HUES48 (cell line): ENCODE results near the gene TP53I13.

Experiments used
- H3K27ac ChIP-seq: one replicate; pipeline ENCODE4 v1.7.0; 2013; ENCODE audit warnings: low read depth, low read length, inconsistent platforms
- H3K27me3 ChIP-seq: 2 replicates; pipeline ENCODE4 v1.6.1; 2013; ENCODE audit warnings: mild to moderate bottlenecking, low read length; ENCODE audit not compliant: control insufficient read depth, insufficient read depth
- H3K36me3 ChIP-seq: 2 replicates; pipeline ENCODE4 v1.6.1; 2013; ENCODE audit warnings: low read length; ENCODE audit not compliant: control insufficient read depth, insufficient read depth
- H3K4me1 ChIP-seq: 2 replicates; pipeline ENCODE4 v1.6.1; 2013; ENCODE audit warnings: mild to moderate bottlenecking, low read length; ENCODE audit not compliant: control insufficient read depth, insufficient read depth
- H3K4me3 ChIP-seq: 2 replicates; pipeline ENCODE4 v1.5.1; 2013; ENCODE audit warnings: mild to moderate bottlenecking, low read depth, low read length
- H3K9ac ChIP-seq: 2 replicates; pipeline ENCODE4 v1.6.1; 2013; ENCODE audit warnings: mild to moderate bottlenecking, low read depth, low read length, moderate library complexity
- H3K9me3 ChIP-seq: 2 replicates; pipeline ENCODE4 v1.6.1; 2013; ENCODE audit warnings: low read length; ENCODE audit not compliant: control insufficient read depth, insufficient read depth

TP53I13 gene, protein sequence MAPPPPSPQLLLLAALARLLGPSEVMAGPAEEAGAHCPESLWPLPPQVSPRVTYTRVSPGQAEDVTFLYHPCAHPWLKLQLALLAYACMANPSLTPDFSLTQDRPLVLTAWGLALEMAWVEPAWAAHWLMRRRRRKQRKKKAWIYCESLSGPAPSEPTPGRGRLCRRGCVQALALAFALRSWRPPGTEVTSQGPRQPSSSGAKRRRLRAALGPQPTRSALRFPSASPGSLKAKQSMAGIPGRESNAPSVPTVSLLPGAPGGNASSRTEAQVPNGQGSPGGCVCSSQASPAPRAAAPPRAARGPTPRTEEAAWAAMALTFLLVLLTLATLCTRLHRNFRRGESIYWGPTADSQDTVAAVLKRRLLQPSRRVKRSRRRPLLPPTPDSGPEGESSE

DNA sequence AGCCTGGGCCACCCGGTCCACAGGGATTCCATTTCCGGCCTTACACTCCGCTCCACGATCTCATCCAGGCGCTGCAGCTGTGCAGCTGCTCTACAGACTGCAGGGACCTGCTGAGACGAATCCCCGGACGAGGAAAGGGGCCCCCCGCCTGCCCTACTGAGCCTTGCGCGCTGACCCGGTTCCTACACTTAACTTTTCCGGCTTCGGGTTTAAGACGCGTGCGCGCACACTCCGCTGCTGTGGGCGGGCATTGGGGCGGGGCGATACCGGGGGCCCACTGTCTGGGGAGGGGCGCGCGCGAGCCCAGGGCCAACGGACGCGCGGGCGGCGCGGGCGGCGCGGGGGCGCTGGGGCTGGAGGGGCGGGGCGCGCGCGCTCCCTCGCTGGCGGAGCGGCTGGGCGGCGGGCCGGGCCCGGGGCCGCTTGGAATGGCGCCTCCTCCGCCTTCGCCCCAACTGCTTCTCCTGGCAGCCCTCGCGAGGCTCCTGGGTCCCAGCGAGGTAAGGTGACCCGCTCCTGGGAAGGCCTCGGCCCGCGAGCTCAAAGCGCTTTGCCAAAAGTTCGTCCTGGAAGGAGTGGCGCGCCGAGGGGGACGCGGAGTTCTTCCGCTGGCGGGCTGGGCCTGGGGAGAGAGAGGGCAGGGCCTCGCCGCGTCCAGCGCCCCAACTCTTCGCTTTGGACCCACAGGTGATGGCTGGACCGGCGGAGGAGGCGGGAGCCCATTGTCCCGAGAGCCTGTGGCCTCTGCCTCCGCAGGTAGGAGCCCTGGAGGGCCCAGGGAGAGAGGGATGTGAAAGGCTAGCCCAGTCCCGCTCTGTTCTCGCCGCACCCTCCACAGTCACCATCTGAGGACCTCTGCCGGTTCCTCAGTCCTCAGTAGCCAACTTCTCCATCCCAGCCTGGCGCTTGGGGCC, at the start of gene TP53I13:
Gene TP53I13 (plus strand): TSS at position 371 of the 914 bp plus-strand sequence. CDS start 58 bp downstream, at position 429.
- H3K27me3 ChIP-seq, result peaks cover 45% of the 10 kb centered on the region
- no peaks in the 10 kb centered on the region for H3K36me3 ChIP-seq
- peaks cover 10% of the 10 kb centered on the region for H3K4me1 ChIP-seq
- H3K9me3 ChIP-seq, result no peaks in the 10 kb centered on the region
- H3K9ac ChIP-seq, result peak within 1 kb of the TSS; percentile 70
- H3K27ac ChIP-seq, result peak within 1 kb of the TSS; percentile 64
- peak within 1 kb of the TSS; percentile 85 for H3K4me3 ChIP-seq

DNA sequence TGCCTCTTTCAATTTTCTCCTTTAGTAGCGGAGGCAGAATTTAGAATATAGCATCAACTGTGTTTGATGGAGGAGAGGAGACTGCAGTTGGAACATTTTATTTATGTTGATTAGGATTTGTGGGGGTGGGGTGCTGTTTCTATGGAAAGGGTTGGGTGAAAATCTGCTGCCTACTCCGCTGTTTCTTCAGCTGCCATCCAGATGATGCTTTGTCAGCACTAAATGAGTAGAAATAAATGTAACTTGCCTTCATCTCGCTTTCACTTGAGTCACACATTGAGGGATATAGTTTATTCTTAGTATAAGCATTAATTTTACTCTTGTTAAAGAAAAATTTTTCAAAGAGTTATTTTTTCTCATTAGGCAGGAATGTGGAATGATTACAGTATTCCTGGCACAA, 43.8 kb upstream of the TP53I13 start:
- peaks cover 63% of the 10 kb centered on the region for H3K36me3 ChIP-seq
- H3K4me1 ChIP-seq, result no peaks in the 10 kb centered on the region

DNA sequence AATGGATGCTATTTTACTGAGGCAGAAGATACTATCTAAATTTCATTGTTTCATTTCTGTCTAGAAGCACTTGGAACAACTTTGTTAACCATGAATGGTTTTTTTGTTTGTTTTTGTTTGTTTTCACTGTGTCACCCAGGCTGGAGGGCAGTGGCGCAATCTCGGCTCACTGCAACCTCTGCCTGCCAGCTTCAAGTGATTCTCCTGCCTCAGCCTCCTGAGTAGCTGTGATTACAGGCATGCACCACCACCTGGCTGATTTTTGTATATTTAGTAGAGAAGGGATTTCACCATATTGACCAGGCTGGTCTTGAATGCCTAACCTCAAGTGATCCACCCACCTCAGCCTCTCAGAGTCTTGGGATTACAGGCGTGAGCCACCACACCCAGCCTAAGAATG, 42.2 kb upstream of the TP53I13 start:
- H3K4me1 ChIP-seq, result no peaks in the 10 kb centered on the region
- no peak overlapping the region for H3K4me3 ChIP-seq
- H3K9ac ChIP-seq, result no peak overlapping the region
- no peaks in the 10 kb centered on the region for H3K9me3 ChIP-seq
- H3K27ac ChIP-seq, result no peak overlapping the region
- H3K27me3 ChIP-seq, result no peaks in the 10 kb centered on the region
- H3K36me3 ChIP-seq, result peaks cover 62% of the 10 kb centered on the region

More for the DNA sequence above, 43.8 kb upstream of the TP53I13 start:
- Histone ChIP-seq H3K9me3 (no peaks in the 10 kb centered on the region), H3K27ac (no peak overlapping the region), H3K4me3 (no peak overlapping the region), H3K27me3 (no peaks in the 10 kb centered on the region), H3K9ac (no peak overlapping the region)

DNA sequence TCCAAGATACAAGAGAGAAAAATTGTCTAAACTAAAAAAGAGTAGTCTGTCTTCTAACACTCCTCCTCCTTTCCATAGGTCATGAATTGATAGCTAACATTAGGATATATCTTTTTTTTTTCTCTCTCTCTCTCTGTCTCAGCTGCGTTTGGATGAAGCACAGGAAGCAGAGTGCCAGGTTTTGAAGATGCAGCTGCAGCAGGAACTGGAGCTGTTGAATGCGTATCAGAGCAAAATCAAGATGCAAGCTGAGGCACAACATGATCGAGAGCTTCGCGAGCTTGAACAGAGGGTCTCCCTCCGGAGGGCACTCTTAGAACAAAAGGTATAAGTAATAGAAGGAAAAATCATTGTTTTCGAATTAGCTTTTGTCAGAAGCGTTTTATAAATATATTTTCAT, 34.5 kb upstream of the TP53I13 start:
- H3K36me3 ChIP-seq, result peaks cover 67% of the 10 kb centered on the region
- no peak overlapping the region for H3K4me3 ChIP-seq
- no peaks in the 10 kb centered on the region for H3K4me1 ChIP-seq
- no peak overlapping the region for H3K9ac ChIP-seq
- H3K27me3 ChIP-seq, result no peaks in the 10 kb centered on the region
- H3K27ac ChIP-seq, result no peak overlapping the region
- no peaks in the 10 kb centered on the region for H3K9me3 ChIP-seq

DNA sequence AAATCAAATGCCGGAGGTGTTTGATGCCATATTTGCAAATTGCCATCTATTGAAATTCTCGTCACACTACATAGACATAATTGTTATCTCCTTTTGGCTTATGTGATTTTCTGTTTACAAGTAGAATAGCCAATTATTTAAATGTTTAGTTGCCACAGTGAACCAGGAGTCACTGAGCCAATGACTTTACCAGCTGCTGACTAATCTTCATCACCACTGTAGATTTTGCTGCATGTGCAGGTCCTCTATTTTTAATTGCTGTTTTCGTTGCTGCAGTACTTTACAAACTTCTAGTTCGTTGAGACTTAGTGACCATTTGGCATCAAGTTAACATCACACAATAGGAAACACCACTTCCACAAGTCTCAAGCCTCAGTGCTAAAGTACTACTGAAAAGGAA, 24.4 kb upstream of the TP53I13 start:
- H3K36me3 ChIP-seq, result peaks cover 49% of the 10 kb centered on the region
- H3K27me3 ChIP-seq, result no peaks in the 10 kb centered on the region
- H3K27ac ChIP-seq, result no peak overlapping the region
- no peak overlapping the region for H3K9ac ChIP-seq
- no peak overlapping the region for H3K4me3 ChIP-seq
- no peaks in the 10 kb centered on the region for H3K4me1 ChIP-seq
- H3K9me3 ChIP-seq, result no peaks in the 10 kb centered on the region

DNA sequence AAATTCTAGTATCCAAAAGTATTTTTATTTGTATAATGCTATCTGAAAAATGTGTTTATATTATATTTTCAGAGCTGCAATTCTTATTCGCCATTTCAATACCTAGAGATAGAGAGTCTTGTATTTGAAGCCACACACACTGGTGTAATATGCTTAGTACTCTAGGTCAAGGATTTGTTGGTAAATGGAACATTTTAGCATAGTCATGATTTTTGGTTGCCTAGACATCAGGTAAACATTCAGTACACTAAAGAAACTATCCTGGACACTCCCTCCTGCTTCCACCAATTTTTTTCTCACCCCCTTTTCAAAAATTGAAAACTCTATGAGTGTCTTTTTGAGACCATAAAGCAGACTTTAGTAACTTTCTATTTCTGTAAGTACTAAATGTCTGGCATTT, 22.4 kb upstream of the TP53I13 start:
- Histone ChIP-seq H3K4me1 (peaks cover 11% of the 10 kb centered on the region; the same call in 1 of the 2 replicates), H3K27ac (no peak overlapping the region), H3K9ac (no peak overlapping the region), H3K9me3 (no peaks in the 10 kb centered on the region), H3K36me3 (peaks cover 36% of the 10 kb centered on the region), H3K27me3 (no peaks in the 10 kb centered on the region), H3K4me3 (no peak overlapping the region)

DNA sequence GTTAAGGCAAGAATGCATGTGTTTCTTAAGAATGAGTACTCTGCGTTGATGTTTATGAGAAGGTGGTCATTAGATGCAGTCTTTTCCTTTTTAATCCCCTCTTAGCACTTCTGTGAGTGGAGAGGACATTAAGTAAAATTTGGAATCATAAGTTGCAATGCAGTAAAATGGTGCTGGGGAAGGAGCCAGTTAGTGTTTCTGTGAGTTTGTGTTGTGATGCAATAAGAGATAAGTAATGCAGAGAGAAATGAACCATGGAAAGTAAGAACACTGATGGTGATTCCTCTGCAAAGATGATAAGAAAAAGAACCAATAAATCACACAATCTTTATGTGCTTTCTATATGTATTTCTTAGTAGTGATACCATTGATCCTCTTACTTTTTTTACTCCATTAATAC, 21.7 kb upstream of the TP53I13 start:
- Histone ChIP-seq H3K36me3 (peaks cover 32% of the 10 kb centered on the region), H3K27me3 (no peaks in the 10 kb centered on the region), H3K27ac (no peak overlapping the region)

DNA sequence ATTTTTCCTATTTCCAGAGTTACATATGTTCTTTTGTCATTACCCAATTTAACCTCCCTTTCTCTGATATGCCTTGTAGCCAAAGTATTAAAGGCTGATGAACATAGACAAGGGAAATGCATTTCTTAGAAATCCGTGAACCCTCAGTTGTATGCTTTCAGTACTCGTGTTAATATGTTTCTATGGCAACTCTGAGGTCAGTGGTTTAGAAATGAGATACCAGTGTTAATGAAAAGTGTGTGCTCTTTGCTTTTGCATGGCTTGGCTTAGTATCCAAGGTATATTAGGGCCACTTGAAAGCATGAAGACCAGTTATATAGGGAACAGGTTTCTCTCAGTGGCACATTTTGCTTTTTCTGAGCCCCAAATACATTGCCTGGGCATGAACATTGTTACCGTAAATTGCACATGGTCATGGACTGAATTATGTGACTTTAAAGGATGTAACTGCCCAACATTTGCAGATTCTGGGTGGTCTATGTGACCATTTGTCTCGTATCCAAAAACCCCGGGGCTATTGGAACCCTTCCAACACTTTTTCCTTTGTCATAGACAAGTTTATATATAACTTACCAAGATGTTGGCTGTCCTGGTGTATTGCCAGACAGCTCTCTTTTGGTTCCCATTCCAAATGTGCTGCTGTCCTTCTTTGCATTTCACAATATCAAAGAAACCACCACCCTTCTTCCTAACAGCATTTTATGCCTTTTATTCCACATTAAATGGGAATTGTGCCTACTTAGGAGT, 19.2 kb upstream of the TP53I13 start:
- Histone ChIP-seq H3K27me3 (no peaks in the 10 kb centered on the region), H3K9me3 (no peaks in the 10 kb centered on the region), H3K4me1 (peaks cover 11% of the 10 kb centered on the region; the same call in 1 of the 2 replicates), H3K27ac (no peak overlapping the region), H3K4me3 (no peak overlapping the region), H3K9ac (no peak overlapping the region), H3K36me3 (peaks cover 7% of the 10 kb centered on the region)

More for the DNA sequence above, 21.7 kb upstream of the TP53I13 start:
- H3K4me3 ChIP-seq, result no peak overlapping the region
- H3K9me3 ChIP-seq, result no peaks in the 10 kb centered on the region
- H3K4me1 ChIP-seq, result peaks cover 11% of the 10 kb centered on the region; the same call in 1 of the 2 replicates
- H3K9ac ChIP-seq, result no peak overlapping the region

DNA sequence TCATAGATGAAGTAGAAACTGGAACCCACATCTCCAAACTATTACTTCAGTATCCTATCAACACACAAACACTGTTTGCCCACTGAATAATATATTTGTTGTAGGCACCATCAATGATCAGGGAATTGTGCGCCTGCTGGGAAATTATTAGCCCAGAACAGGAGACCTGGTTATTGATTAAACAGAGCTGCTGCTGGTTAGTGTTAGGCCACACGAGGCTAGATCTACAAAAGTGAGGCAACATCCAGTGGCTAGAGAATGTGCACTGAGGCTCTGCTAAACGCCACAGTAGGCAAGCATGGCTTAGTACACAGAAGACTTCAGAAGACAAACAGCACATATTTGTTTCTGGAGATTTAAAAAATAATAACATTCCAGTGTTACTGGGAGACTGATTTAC, 12.7 kb upstream of the TP53I13 start:
- no peaks in the 10 kb centered on the region for H3K9me3 ChIP-seq
- H3K27ac ChIP-seq, result no peak overlapping the region
- no peaks in the 10 kb centered on the region for H3K4me1 ChIP-seq
- H3K27me3 ChIP-seq, result no peaks in the 10 kb centered on the region
- no peaks in the 10 kb centered on the region for H3K36me3 ChIP-seq
- no peak overlapping the region for H3K4me3 ChIP-seq
- H3K9ac ChIP-seq, result no peak overlapping the region

DNA sequence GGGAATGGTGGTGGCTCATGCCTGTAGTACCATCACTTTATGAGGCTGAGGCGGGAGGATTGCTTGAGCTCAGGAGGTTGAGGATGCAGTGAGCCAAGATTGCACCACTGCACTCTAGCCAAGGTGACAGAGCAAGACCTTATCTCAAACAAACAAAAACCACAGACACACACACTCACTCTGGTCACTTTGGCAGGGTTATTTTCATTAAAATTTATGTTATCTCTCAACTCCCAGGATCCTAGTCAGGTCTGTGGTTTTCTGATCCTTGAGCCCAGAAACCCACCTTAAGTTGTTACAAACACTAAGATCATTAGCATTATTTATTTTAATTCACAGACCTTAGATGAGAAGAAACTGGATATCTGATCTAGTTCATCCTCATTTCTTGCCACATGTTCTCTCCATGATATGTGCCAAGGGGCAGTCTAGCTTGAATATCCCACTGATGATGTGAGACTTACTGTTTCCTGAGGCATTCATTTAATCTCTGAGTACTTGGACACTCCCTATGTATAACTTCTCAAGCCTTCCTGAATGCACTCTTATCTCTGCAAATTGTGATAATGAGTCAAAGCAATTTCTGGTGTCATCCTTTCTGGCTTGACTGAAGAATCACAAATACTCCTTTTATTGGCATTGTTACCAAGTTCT, 11.3 kb upstream of the TP53I13 start:
- no peaks in the 10 kb centered on the region for H3K27me3 ChIP-seq
- H3K27ac ChIP-seq, result no peak overlapping the region
- no peaks in the 10 kb centered on the region for H3K4me1 ChIP-seq
- H3K9me3 ChIP-seq, result no peaks in the 10 kb centered on the region
- no peak overlapping the region for H3K9ac ChIP-seq
- H3K4me3 ChIP-seq, result no peak overlapping the region
- H3K36me3 ChIP-seq, result no peaks in the 10 kb centered on the region
